GM04504 (cell line): Measurements from ENCODE around the gene DGKB.

ENCODE experiments used
- DNase-seq: peaks from one replicate; pipeline ENCODE4 v3.0.0-alpha.2; 2012; ENCODE audit warnings: low read depth

Gene DGKB

GRCh38 chr7:14859267-14859666 is 43.3 kb downstream of the DGKB start:
- DNase-seq: no peak

- DNase-seq: no peak
These were observed 43.7 kb downstream of the DGKB start for GRCh38 chr7:14858866-14859265.

- no peak for DNase-seq
These were observed 44.1 kb downstream of the DGKB start for GRCh38 chr7:14858410-14858809.

- no peak for DNase-seq
These were observed 47.3 kb downstream of the DGKB start for GRCh38 chr7:14855033-14855794.

GRCh38 chr7:14854471-14854870 is 48.1 kb downstream of the DGKB start:
- DNase-seq: no peak

- no peak for DNase-seq
These were observed 50.9 kb downstream of the DGKB start for GRCh38 chr7:14851610-14852009.

- DNase-seq: no peak
These were observed 52.5 kb downstream of the DGKB start for GRCh38 chr7:14850039-14850438.

GRCh38 chr7:14846405-14846804 is 56.1 kb downstream of the DGKB start:
- no peak for DNase-seq

- no peak for DNase-seq
These were observed 58.8 kb downstream of the DGKB start for GRCh38 chr7:14843755-14844154.

GRCh38 chr7:14842523-14842922 is 60.0 kb downstream of the DGKB start:
- DNase-seq: no peak

- peak; percentile 34 for DNase-seq
These were observed 60.7 kb downstream of the DGKB start for GRCh38 chr7:14841869-14842268.

- DNase-seq: no peak
These were observed 61.5 kb downstream of the DGKB start for GRCh38 chr7:14841086-14841485.

GRCh38 chr7:14839307-14839706 is 63.2 kb downstream of the DGKB start:
- no peak for DNase-seq

GRCh38 chr7:14837216-14837615 is 65.3 kb downstream of the DGKB start:
- DNase-seq: no peak

GRCh38 chr7:14836571-14837189 is 65.9 kb downstream of the DGKB start:
- peak; percentile 66 for DNase-seq

GRCh38 chr7:14836006-14836405 is 66.5 kb downstream of the DGKB start:
- no peak for DNase-seq

- no peak for DNase-seq
These were observed 67.2 kb downstream of the DGKB start for GRCh38 chr7:14835384-14835783.

GRCh38 chr7:14834883-14835282 is 67.7 kb downstream of the DGKB start:
- DNase-seq: peak; percentile 44

- DNase-seq: peak; percentile 62
These were observed 68.1 kb downstream of the DGKB start for GRCh38 chr7:14834456-14834855.

- DNase-seq: no peak
These were observed 68.8 kb downstream of the DGKB start for GRCh38 chr7:14833707-14834106.

GRCh38 chr7:14828053-14828452 is 74.5 kb downstream of the DGKB start:
- DNase-seq: no peak

- no peak for DNase-seq
These were observed 76.1 kb downstream of the DGKB start for GRCh38 chr7:14826426-14826825.

- no peak for DNase-seq
These were observed 76.6 kb downstream of the DGKB start for GRCh38 chr7:14825912-14826311.

- DNase-seq: no peak
These were observed 80.1 kb downstream of the DGKB start for GRCh38 chr7:14822481-14822854.
